ENCODE measurements around the gene MTURN. TPM values are rescaled to one million over a fixed set of nuclear protein-coding genes. Genes with fewer than 3 reads are reported as not detected.

The MTURN gene
- total and polyA plus RNA-seq, 2 donors from 2014 or later, result 54.7 to 80.1 TPM

GRCh38 chr7:30112103-30112713, 22.6 kb upstream of the MTURN start:
- H3K4me3 ChIP-seq (ENCODE audit: low read length in 3 of 3), result no peak overlapping the region
- peaks cover 0 to 10% (median 3%) of the 10 kb centered on the region in 3 donors for H3K9me3 ChIP-seq (ENCODE audit: control insufficient read depth in 2 of 3, insufficient read depth in 1 of 3, low read length in 3 of 3)
- DNase-seq (no peak), FAIRE-seq (no peak)
- no peak for TF ChIP-seq CTCF (IDR thresholded peaks at IDR 0.05; ENCODE audit: borderline replicate concordance, extremely low read depth, insufficient read depth)
- H3K36me3 ChIP-seq (ENCODE audit: control insufficient read depth in 2 of 3, insufficient read depth in 3 of 3, low read length in 3 of 3), result peaks cover 0 to 4% (median 0%) of the 10 kb centered on the region in 3 donors
- no peaks in the 10 kb centered on the region for H3K27me3 ChIP-seq (ENCODE audit: control insufficient read depth, insufficient read depth, low read length)
- H3K4me1 ChIP-seq (ENCODE audit: control insufficient read depth in 2 of 3, insufficient read depth in 2 of 3, low read depth in 1 of 3, low read length in 3 of 3), result no peaks in the 10 kb centered on the region
- intact Hi-C loops (cut with DNase I), result no loop called here
- no peak overlapping the region for H3K27ac ChIP-seq (ENCODE audit: low read depth in 2 of 2, low read length in 2 of 2)
- no peak overlapping the region for H3K9ac ChIP-seq (ENCODE audit: low read length in 3 of 3)

- Histone ChIP-seq H3K27me3 (ENCODE audit: control insufficient read depth, insufficient read depth, low read length) (no peaks in the 10 kb centered on the region), H3K9me3 (ENCODE audit: control insufficient read depth in 2 of 3, insufficient read depth in 1 of 3, low read length in 3 of 3) (peaks cover 0 to 7% (median 3%) of the 10 kb centered on the region in 3 donors), H3K9ac (ENCODE audit: low read length in 3 of 3) (no peak overlapping the region), H3K4me3 (ENCODE audit: low read length in 3 of 3) (no peak overlapping the region), H3K27ac (ENCODE audit: low read depth in 2 of 2, low read length in 2 of 2) (no peak overlapping the region), H3K36me3 (ENCODE audit: control insufficient read depth in 2 of 3, insufficient read depth in 3 of 3, low read length in 3 of 3) (peaks cover 0 to 4% (median 0%) of the 10 kb centered on the region in 3 donors), H3K4me1 (ENCODE audit: control insufficient read depth in 2 of 3, insufficient read depth in 2 of 3, low read depth in 1 of 3, low read length in 3 of 3) (no peaks in the 10 kb centered on the region)
- FAIRE-seq, result no peak
- no peak for DNase-seq
- no peak for TF ChIP-seq CTCF (IDR thresholded peaks at IDR 0.05; ENCODE audit: borderline replicate concordance, extremely low read depth, insufficient read depth)
- intact Hi-C loops (cut with DNase I), result no loop called here
Measured at GRCh38 chr7:30113144-30113543, 21.6 kb upstream of the MTURN start.

- Histone ChIP-seq H3K27me3 (ENCODE audit: control insufficient read depth, insufficient read depth, low read length) (no peaks in the 10 kb centered on the region), H3K36me3 (ENCODE audit: control insufficient read depth in 2 of 3, insufficient read depth in 3 of 3, low read length in 3 of 3) (peaks cover 0 to 4% (median 0%) of the 10 kb centered on the region in 3 donors), H3K4me1 (ENCODE audit: control insufficient read depth in 2 of 3, insufficient read depth in 2 of 3, low read depth in 1 of 3, low read length in 3 of 3) (no peaks in the 10 kb centered on the region), H3K4me3 (ENCODE audit: low read length in 3 of 3) (no peak overlapping the region), H3K9me3 (ENCODE audit: control insufficient read depth in 2 of 3, insufficient read depth in 1 of 3, low read length in 3 of 3) (peaks cover 0 to 7% (median 3%) of the 10 kb centered on the region in 3 donors), H3K27ac (ENCODE audit: low read depth in 2 of 2, low read length in 2 of 2) (no peak overlapping the region), H3K9ac (ENCODE audit: low read length in 3 of 3) (no peak overlapping the region)
- intact Hi-C loops (cut with DNase I), result no loop called here
- no peak for FAIRE-seq
- DNase-seq, result no peak
- TF ChIP-seq CTCF (IDR thresholded peaks at IDR 0.05; ENCODE audit: borderline replicate concordance, extremely low read depth, insufficient read depth), result no peak
Measured at GRCh38 chr7:30114536-30115238, 20.1 kb upstream of the MTURN start.

All from kidney (tissue), 14 donors.